Bone marrow (tissue), 2 donors: Measurements from ENCODE around the gene MCM3AP.
"Not testable (repeated sequence)": the region's sequence is repeated elsewhere in the genome, so short reads cannot be mapped to it uniquely, and the experiment has no call there.

Experiments
- DNase-seq, 2 donors: peaks; one replicate each; lab custom pipeline; 2025; lab: John Stamatoyannopoulos, UW

The MCM3AP gene

GRCh38 chr21:46311568-46311967 lies 26.2 kb upstream of the MCM3AP start:
- DNase-seq = no peak

GRCh38 chr21:46310260-46310659 lies 24.8 kb upstream of the MCM3AP start:
- not testable (repeated sequence) for DNase-seq

GRCh38 chr21:46308431-46308830 lies 23.0 kb upstream of the MCM3AP start:
- no peak for DNase-seq

- no peak for DNase-seq
Observed at GRCh38 chr21:46307625-46308024, 22.2 kb upstream of the MCM3AP start.

- DNase-seq = no peak
Observed at GRCh38 chr21:46304955-46305354, 19.5 kb upstream of the MCM3AP start.

- no peak for DNase-seq
Observed at GRCh38 chr21:46304437-46304836, 19.0 kb upstream of the MCM3AP start.

- no peak for DNase-seq
Observed at GRCh38 chr21:46301759-46302158, 16.3 kb upstream of the MCM3AP start.

- no peak for DNase-seq
Observed at GRCh38 chr21:46299167-46299566, 13.8 kb upstream of the MCM3AP start.

GRCh38 chr21:46297338-46298271 lies 12.2 kb upstream of the MCM3AP start:
- DNase-seq = no peak

GRCh38 chr21:46295996-46296752 lies 10.8 kb upstream of the MCM3AP start:
- no peak for DNase-seq

- no peak for DNase-seq
Observed at GRCh38 chr21:46295177-46295770, 9.9 kb upstream of the MCM3AP start.

- no peak for DNase-seq
Observed at GRCh38 chr21:46294647-46295176, 9.3 kb upstream of the MCM3AP start.

- no peak for DNase-seq
Observed at GRCh38 chr21:46291561-46291960, 6.2 kb upstream of the MCM3AP start.

GRCh38 chr21:46289655-46290179 lies 4.3 kb upstream of the MCM3AP start:
- DNase-seq = no peak

- no peak for DNase-seq
Observed at GRCh38 chr21:46287541-46287940, 2.1 kb upstream of the MCM3AP start.

GRCh38 chr21:46286648-46287002 lies 1.2 kb upstream of the MCM3AP start:
- no peak for DNase-seq

GRCh38 chr21:46285761-46286647 lies 593 bp upstream of the MCM3AP start, which contains the start of gene YBEY:
Gene YBEY, plus strand, starts transcription at chr21:46286342. Its CDS starts 572 bp downstream, at chr21:46286914.
- peak; percentile 64 to 72 for DNase-seq

GRCh38 chr21:46284733-46285132 lies 678 bp downstream of the MCM3AP start:
- DNase-seq = no peak

GRCh38 chr21:46284077-46284644 lies 1.2 kb downstream of the MCM3AP start:
- no peak for DNase-seq

- no peak for DNase-seq
Observed at GRCh38 chr21:46274797-46275390, 10.5 kb downstream of the MCM3AP start.
